T-helper 2 cell treated with Interferon-gamma antibody and Interleukin-4, amounts not matched to agents 5 μg/mL and 100 μg/mL, for 36 hours (primary cell): ENCODE data around the gene SLC39A3.

Experiments
- DNase-seq: peaks from one replicate; pipeline ENCODE4 v3.0.0; 2021; ENCODE audit warnings: low spot score
- H3K27ac Mint-ChIP-seq: one replicate; pipeline ENCODE4 v1.8.0; 2021; ENCODE audit warnings: mild to moderate bottlenecking, mixed read lengths
- H3K27me3 Mint-ChIP-seq: one replicate; pipeline ENCODE4 v1.8.0; 2021; ENCODE audit warnings: low read depth, mixed read lengths
- H3K36me3 Mint-ChIP-seq: one replicate; pipeline ENCODE4 v1.8.0; 2021; ENCODE audit warnings: low read depth, mixed read lengths
- H3K4me1 Mint-ChIP-seq: one replicate; pipeline ENCODE4 v1.8.0; 2021; ENCODE audit warnings: low read depth, mixed read lengths
- H3K4me3 Mint-ChIP-seq: one replicate; pipeline ENCODE4 v1.8.0; 2022; ENCODE audit warnings: mild to moderate bottlenecking, moderate library complexity, mixed read lengths
- H3K9me3 Mint-ChIP-seq: one replicate; pipeline ENCODE4 v1.8.0; 2021; ENCODE audit warnings: mixed read lengths

The SLC39A3 gene

GRCh38 chr19:2761876-2762782 is 22.3 kb upstream of the SLC39A3 start:
- Mint-ChIP-seq H3K4me3 (no peak overlapping the region), H3K9me3 (no peaks in the 10 kb centered on the region), H3K36me3 (peaks cover 26% of the 10 kb centered on the region), H3K4me1 (no peaks in the 10 kb centered on the region), H3K27ac (no peak overlapping the region), H3K27me3 (no peaks in the 10 kb centered on the region)
- DNase-seq: no peak

GRCh38 chr19:2761309-2761677 is 21.5 kb upstream of the SLC39A3 start:
- Mint-ChIP-seq H3K9me3 (no peaks in the 10 kb centered on the region), H3K27me3 (no peaks in the 10 kb centered on the region), H3K4me3 (no peak overlapping the region), H3K36me3 (peaks cover 24% of the 10 kb centered on the region), H3K27ac (no peak overlapping the region), H3K4me1 (no peaks in the 10 kb centered on the region)
- DNase-seq: no peak

- Mint-ChIP-seq H3K36me3 (peaks cover 24% of the 10 kb centered on the region), H3K27me3 (no peaks in the 10 kb centered on the region), H3K9me3 (no peaks in the 10 kb centered on the region), H3K27ac (no peak overlapping the region), H3K4me1 (no peaks in the 10 kb centered on the region), H3K4me3 (no peak overlapping the region)
- no peak for DNase-seq
These were observed 20.1 kb upstream of the SLC39A3 start for GRCh38 chr19:2759965-2760364.

- DNase-seq: no peak
- Mint-ChIP-seq H3K27ac (no peak overlapping the region), H3K9me3 (no peaks in the 10 kb centered on the region), H3K4me3 (no peak overlapping the region), H3K36me3 (peaks cover 24% of the 10 kb centered on the region), H3K27me3 (no peaks in the 10 kb centered on the region), H3K4me1 (no peaks in the 10 kb centered on the region)
These were observed 19.5 kb upstream of the SLC39A3 start for GRCh38 chr19:2759362-2759761.

GRCh38 chr19:2758601-2759313 is 18.9 kb upstream of the SLC39A3 start:
- Mint-ChIP-seq H3K9me3 (no peaks in the 10 kb centered on the region), H3K4me3 (no peak overlapping the region), H3K27me3 (no peaks in the 10 kb centered on the region), H3K4me1 (no peaks in the 10 kb centered on the region), H3K36me3 (peaks cover 24% of the 10 kb centered on the region), H3K27ac (no peak overlapping the region)
- DNase-seq: no peak

- no peaks in the 10 kb centered on the region for H3K27me3 Mint-ChIP-seq
- peaks cover 19% of the 10 kb centered on the region for H3K36me3 Mint-ChIP-seq
- no peak overlapping the region for H3K4me3 Mint-ChIP-seq
These were observed 17.4 kb upstream of the SLC39A3 start for GRCh38 chr19:2756921-2757881.

GRCh38 chr19:2756477-2756876 is 16.7 kb upstream of the SLC39A3 start:
- no peaks in the 10 kb centered on the region for H3K9me3 Mint-ChIP-seq
- H3K27ac Mint-ChIP-seq: no peak overlapping the region
- H3K4me3 Mint-ChIP-seq: no peak overlapping the region
- no peaks in the 10 kb centered on the region for H3K4me1 Mint-ChIP-seq
- no peak for DNase-seq
- H3K27me3 Mint-ChIP-seq: no peaks in the 10 kb centered on the region
- peaks cover 19% of the 10 kb centered on the region for H3K36me3 Mint-ChIP-seq

More at GRCh38 chr19:2756921-2757881, 17.4 kb upstream of the SLC39A3 start:
- Mint-ChIP-seq H3K27ac (no peak overlapping the region), H3K4me1 (no peaks in the 10 kb centered on the region), H3K9me3 (no peaks in the 10 kb centered on the region)
- no peak for DNase-seq

- H3K4me1 Mint-ChIP-seq: no peaks in the 10 kb centered on the region
- H3K9me3 Mint-ChIP-seq: no peaks in the 10 kb centered on the region
- no peak for DNase-seq
- no peaks in the 10 kb centered on the region for H3K27me3 Mint-ChIP-seq
- no peak overlapping the region for H3K4me3 Mint-ChIP-seq
- no peak overlapping the region for H3K27ac Mint-ChIP-seq
- H3K36me3 Mint-ChIP-seq: peaks cover 17% of the 10 kb centered on the region
These were observed 16.0 kb upstream of the SLC39A3 start for GRCh38 chr19:2755811-2756210.

- no peaks in the 10 kb centered on the region for H3K4me1 Mint-ChIP-seq
- H3K4me3 Mint-ChIP-seq: no peak overlapping the region
- H3K27me3 Mint-ChIP-seq: no peaks in the 10 kb centered on the region
- H3K27ac Mint-ChIP-seq: no peak overlapping the region
- no peak for DNase-seq
- peaks cover 16% of the 10 kb centered on the region for H3K36me3 Mint-ChIP-seq
- H3K9me3 Mint-ChIP-seq: no peaks in the 10 kb centered on the region
These were observed 15.6 kb upstream of the SLC39A3 start for GRCh38 chr19:2755448-2755705.

- H3K27me3 Mint-ChIP-seq: no peaks in the 10 kb centered on the region
- H3K27ac Mint-ChIP-seq: no peak overlapping the region
- H3K4me3 Mint-ChIP-seq: no peak overlapping the region
- no peak for DNase-seq
- H3K9me3 Mint-ChIP-seq: no peaks in the 10 kb centered on the region
- H3K4me1 Mint-ChIP-seq: no peaks in the 10 kb centered on the region
- peaks cover 13% of the 10 kb centered on the region for H3K36me3 Mint-ChIP-seq
These were observed 15.0 kb upstream of the SLC39A3 start for GRCh38 chr19:2754659-2755447.

GRCh38 chr19:2751438-2751830 is 11.6 kb upstream of the SLC39A3 start:
- no peaks in the 10 kb centered on the region for H3K27me3 Mint-ChIP-seq
- H3K4me1 Mint-ChIP-seq: no peaks in the 10 kb centered on the region
- peaks cover 3% of the 10 kb centered on the region for H3K36me3 Mint-ChIP-seq
- no peak overlapping the region for H3K4me3 Mint-ChIP-seq
- DNase-seq: no peak
- no peak overlapping the region for H3K27ac Mint-ChIP-seq
- H3K9me3 Mint-ChIP-seq: no peaks in the 10 kb centered on the region

GRCh38 chr19:2750808-2751437 is 11.1 kb upstream of the SLC39A3 start:
- no peak overlapping the region for H3K4me3 Mint-ChIP-seq
- H3K27ac Mint-ChIP-seq: no peak overlapping the region
- H3K4me1 Mint-ChIP-seq: no peaks in the 10 kb centered on the region

GRCh38 chr19:2747349-2747748 is 7.5 kb upstream of the SLC39A3 start:
- Mint-ChIP-seq H3K27ac (no peak overlapping the region), H3K4me3 (no peak overlapping the region), H3K4me1 (no peaks in the 10 kb centered on the region), H3K36me3 (no peaks in the 10 kb centered on the region), H3K27me3 (peaks cover 13% of the 10 kb centered on the region), H3K9me3 (no peaks in the 10 kb centered on the region)
- no peak for DNase-seq

More at GRCh38 chr19:2750808-2751437, 11.1 kb upstream of the SLC39A3 start:
- no peaks in the 10 kb centered on the region for H3K27me3 Mint-ChIP-seq
- peaks cover 3% of the 10 kb centered on the region for H3K36me3 Mint-ChIP-seq
- no peaks in the 10 kb centered on the region for H3K9me3 Mint-ChIP-seq
- no peak for DNase-seq
